HepG2 (cell line): Measurements from ENCODE around the gene MCM8. TPM values are rescaled to one million over a fixed set of nuclear protein-coding genes. Genes with fewer than 3 reads are reported as not detected.

Source experiments
- FOXJ3 ChIP-seq: sonication (generic); formaldehyde crosslinking; IDR thresholded peaks from 2 replicates; pipeline ENCODE4 v1.4.0; 2020; ENCODE audit warnings: missing genetic modification reagents, mild to moderate bottlenecking, borderline replicate concordance
- KDM2A ChIP-seq: sonication (generic); formaldehyde crosslinking; IDR thresholded peaks from 2 replicates; pipeline ENCODE4 v1.4.0; 2020; ENCODE audit warnings: low read depth, missing genetic modification reagents, borderline replicate concordance
- MLXIP ChIP-seq: sonication (generic); formaldehyde crosslinking; IDR thresholded peaks from 2 replicates; pipeline ENCODE4 v1.9.0; 2021; ENCODE audit warnings: missing genetic modification reagents, borderline replicate concordance
- POGZ ChIP-seq: sonication (generic); formaldehyde crosslinking; IDR thresholded peaks from 2 replicates; pipeline ENCODE4 v1.4.0; 2020; ENCODE audit warnings: mild to moderate bottlenecking, missing genetic modification reagents
- RERE ChIP-seq: IDR thresholded peaks from 2 replicates; pipeline ENCODE4 v1.6.1; 2016; ENCODE audit warnings: low read depth, missing genetic modification reagents, missing compliant biosample characterization
- RFXANK ChIP-seq: IDR thresholded peaks from 2 replicates; pipeline ENCODE4 v1.6.1; 2016
- SKI ChIP-seq: fragments of 450-650 bp; IDR thresholded peaks from one replicate; pipeline ENCODE4 v1.6.1; 2018; ENCODE audit warnings: mild to moderate bottlenecking; ENCODE audit not compliant: partially characterized antibody
- TCF12 ChIP-seq, 2 experiments: fragments of 450-650 bp in 1 of 2; sonication (generic) in 1 of 2; formaldehyde crosslinking in 1 of 2; IDR thresholded peaks; 2 replicates each; pipeline versions ENCODE4 v1.6.1 to v1.8.0; 2017 to 2022; ENCODE audit warnings: antibody characterized with exemption in 1 of 2, mild to moderate bottlenecking in 1 of 2, missing genetic modification reagents in 1 of 2, moderate library complexity in 1 of 2
- TGIF2 ChIP-seq: IDR thresholded peaks from 2 replicates; pipeline ENCODE4 v1.6.1; 2016; ENCODE audit warnings: control low read depth, missing compliant biosample characterization
- ZNF318 ChIP-seq: sonication (generic); formaldehyde crosslinking; IDR thresholded peaks from 2 replicates; pipeline ENCODE4 v1.4.0; 2020; ENCODE audit warnings: mild to moderate bottlenecking, missing genetic modification reagents
- ZNF33A ChIP-seq: sonication (generic); formaldehyde crosslinking; IDR thresholded peaks from 2 replicates; pipeline ENCODE4 v1.5.1; 2020; ENCODE audit warnings: missing genetic modification reagents, mild to moderate bottlenecking, moderate library complexity, borderline replicate concordance
- polyA plus RNA-seq, 8 experiments: library from polyadenylated mRNA; depleted of rRNA in 3 of 8; stranded (reverse) in 7 of 8; unstranded in 1 of 8; fragments of >200 nt; fragmentation: Illumina TruSeq in 4 of 8; extraction: Trizol in 4 of 8; gene quantifications; 2 replicates each; pipeline versions ENCODE4 v1.2.1 to v1.2.3, GENCODE V29; 2011 to 2016; ENCODE audit warnings: low read depth in 4 of 8, missing spikeins in 1 of 8, mixed read lengths in 1 of 8; ENCODE audit not compliant: insufficient read depth in 1 of 8
- total RNA-seq, 5 experiments: library from RNA; depleted of rRNA; stranded (reverse); fragments of >200 nt; fragmentation: Illumina TruSeq; extraction: Trizol; gene quantifications; 2 replicates each; pipeline ENCODE4 v1.2.3, GENCODE V29; 2016; ENCODE audit warnings: low read depth in 1 of 5

Gene MCM8
- total and polyA plus RNA-seq, 2 of the 13 experiments (the other 11 are each of a cell fraction or from before 2014, with no cell fraction given) = 11.5 to 59.3 TPM

GRCh38 chr20:5950271-5951031 is at the start of gene MCM8, which contains the start of gene TRMT6 (continued):
- TF ChIP-seq RERE (peak; percentile 77; the same call in 1 of the 2 replicates), SKI (no peak), RFXANK (CRISPR knock-in tag) (peak; percentile 91), MLXIP (CRISPR knock-in tag) (peak; percentile 81; the same call in 1 of the 2 replicates), ZNF33A (CRISPR knock-in tag) (peak; percentile 48; the same call in 1 of the 2 replicates), FOXJ3 (CRISPR knock-in tag) (peak; percentile 57; the same call in 1 of the 2 replicates), ZNF318 (CRISPR knock-in tag) (no peak; the same call in 1 of the 2 replicates), POGZ (peak; percentile 99), TCF12 (IDR thresholded peaks at IDR 0.05) (no peak), TCF12 (CRISPR knock-in tag; IDR thresholded peaks at IDR 0.05) (peak; percentile 96), KDM2A (peak; percentile 98), TGIF2 (CRISPR knock-in tag) (peak; percentile 99)
